ENCODE measurements around the gene LSM5. TPM values are rescaled to one million over a fixed set of nuclear protein-coding genes. Genes with fewer than 3 reads are reported as not detected.
"Not testable (repeated sequence)": the region's sequence is repeated elsewhere in the genome, so short reads cannot be mapped to it uniquely, and the experiment has no call there.

Gene LSM5
- polyA plus RNA-seq, 1 donor = 70.1 TPM

- H3K27me3 ChIP-seq (ENCODE audit: control insufficient read depth, insufficient read depth, low read length); DNase-seq; H3K4me1 ChIP-seq (ENCODE audit: control insufficient read depth, insufficient read depth, low read length); H3K9me3 ChIP-seq (ENCODE audit: control insufficient read depth, low read depth, low read length); H3K36me3 ChIP-seq (ENCODE audit: control insufficient read depth, insufficient read depth, low read length); H3K4me3 ChIP-seq (ENCODE audit: low read length); H3K27ac ChIP-seq (ENCODE audit: low read length): not testable (repeated sequence)
- WGBS (ENCODE audit: insufficient coverage, low lambda C conversion rate) = no CpG with 5 or more reads among the region's 2 CpGs
Measured at GRCh38 chr7:32470004-32470403, 20.2 kb downstream of the LSM5 start.

- DNase-seq; H3K4me3 ChIP-seq (ENCODE audit: low read length); H3K27ac ChIP-seq (ENCODE audit: low read length); H3K9me3 ChIP-seq (ENCODE audit: control insufficient read depth, low read depth, low read length); H3K4me1 ChIP-seq (ENCODE audit: control insufficient read depth, insufficient read depth, low read length); H3K36me3 ChIP-seq (ENCODE audit: control insufficient read depth, insufficient read depth, low read length); H3K27me3 ChIP-seq (ENCODE audit: control insufficient read depth, insufficient read depth, low read length): not testable (repeated sequence)
- WGBS (ENCODE audit: insufficient coverage, low lambda C conversion rate) = no CpG with 5 or more reads among the region's 30 CpGs
Measured at GRCh38 chr7:32464641-32465416, 25.4 kb downstream of the LSM5 start.

DNA sequence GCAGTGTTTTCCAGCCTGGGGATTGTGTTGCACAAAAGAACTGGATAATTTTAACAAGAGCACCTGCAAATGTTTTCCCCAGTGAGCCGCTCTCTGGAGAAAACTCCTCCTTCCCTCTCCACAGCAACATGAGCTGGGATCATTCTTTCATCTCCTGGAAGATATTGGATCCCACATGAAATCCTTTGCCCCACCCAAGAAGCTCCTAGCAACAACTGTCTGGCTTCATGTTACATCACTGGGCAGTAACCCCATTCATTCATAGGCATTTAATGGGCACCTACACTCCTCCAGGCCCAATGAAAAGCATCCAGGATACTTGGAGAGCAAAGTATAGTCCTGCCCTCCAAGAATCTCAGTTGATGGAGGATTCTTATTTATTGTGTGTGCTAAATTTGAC is 27.2 kb downstream of the LSM5 start:
- H3K27ac ChIP-seq (ENCODE audit: low read length) = no peak overlapping the region
- WGBS (ENCODE audit: insufficient coverage, low lambda C conversion rate) = no CpG with 5 or more reads among the region's 1 CpG
- no peak overlapping the region for H3K4me3 ChIP-seq (ENCODE audit: low read length)
- DNase-seq = no peak
- no peaks in the 10 kb centered on the region for H3K9me3 ChIP-seq (ENCODE audit: control insufficient read depth, low read depth, low read length)
- no peaks in the 10 kb centered on the region for H3K27me3 ChIP-seq (ENCODE audit: control insufficient read depth, insufficient read depth, low read length)
- H3K4me1 ChIP-seq (ENCODE audit: control insufficient read depth, insufficient read depth, low read length) = no peaks in the 10 kb centered on the region
- no peaks in the 10 kb centered on the region for H3K36me3 ChIP-seq (ENCODE audit: control insufficient read depth, insufficient read depth, low read length)

- Histone ChIP-seq H3K4me1 (ENCODE audit: control insufficient read depth, insufficient read depth, low read length) (no peaks in the 10 kb centered on the region), H3K27ac (ENCODE audit: low read length) (no peak overlapping the region), H3K4me3 (ENCODE audit: low read length) (no peak overlapping the region), H3K9me3 (ENCODE audit: control insufficient read depth, low read depth, low read length) (no peaks in the 10 kb centered on the region), H3K27me3 (ENCODE audit: control insufficient read depth, insufficient read depth, low read length) (no peaks in the 10 kb centered on the region), H3K36me3 (ENCODE audit: control insufficient read depth, insufficient read depth, low read length) (no peaks in the 10 kb centered on the region)
- peak in 1 of 2 donors; percentile 23 for DNase-seq
Measured at GRCh38 chr7:32462451-32462850, 27.7 kb downstream of the LSM5 start.

GRCh38 chr7:32461484-32461883 is 28.7 kb downstream of the LSM5 start:
- DNase-seq = peak in 1 of 2 donors; percentile 46
- H3K4me1 ChIP-seq (ENCODE audit: control insufficient read depth, insufficient read depth, low read length) = no peaks in the 10 kb centered on the region
- 20% methylated on average over 1 of the region's 2 CpGs for WGBS (ENCODE audit: insufficient coverage, low lambda C conversion rate)
- H3K9me3 ChIP-seq (ENCODE audit: control insufficient read depth, low read depth, low read length) = no peaks in the 10 kb centered on the region
- H3K27me3 ChIP-seq (ENCODE audit: control insufficient read depth, insufficient read depth, low read length) = no peaks in the 10 kb centered on the region
- no peak overlapping the region for H3K4me3 ChIP-seq (ENCODE audit: low read length)
- H3K27ac ChIP-seq (ENCODE audit: low read length) = no peak overlapping the region
- no peaks in the 10 kb centered on the region for H3K36me3 ChIP-seq (ENCODE audit: control insufficient read depth, insufficient read depth, low read length)

DNA sequence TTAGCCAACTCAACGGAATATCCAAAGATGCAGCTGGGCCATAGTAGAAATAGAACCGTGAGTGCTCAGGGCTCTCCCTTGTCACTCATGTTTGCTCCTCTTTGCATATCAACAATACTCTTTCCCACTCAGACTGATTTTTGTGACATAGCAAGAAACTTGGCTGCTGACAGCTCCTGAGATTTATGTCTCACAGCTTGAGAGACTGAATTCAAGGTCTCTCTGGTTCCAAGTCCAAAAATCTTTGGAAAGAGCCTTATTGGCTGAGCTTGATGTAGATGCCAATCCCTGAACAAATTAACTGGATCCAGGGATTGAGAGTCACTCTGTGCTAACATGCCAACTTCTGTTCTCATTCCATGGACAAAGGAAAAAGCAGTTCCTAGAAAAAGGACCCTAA is 30.4 kb downstream of the LSM5 start:
- WGBS (ENCODE audit: insufficient coverage, low lambda C conversion rate) = 100% methylated on average over 1 of the region's 2 CpGs
- Histone ChIP-seq H3K27me3 (ENCODE audit: control insufficient read depth, insufficient read depth, low read length) (no peaks in the 10 kb centered on the region), H3K36me3 (ENCODE audit: control insufficient read depth, insufficient read depth, low read length) (no peaks in the 10 kb centered on the region), H3K4me3 (ENCODE audit: low read length) (no peak overlapping the region), H3K9me3 (ENCODE audit: control insufficient read depth, low read depth, low read length) (no peaks in the 10 kb centered on the region), H3K27ac (ENCODE audit: low read length) (no peak overlapping the region), H3K4me1 (ENCODE audit: control insufficient read depth, insufficient read depth, low read length) (no peaks in the 10 kb centered on the region)
- no peak for DNase-seq

DNA sequence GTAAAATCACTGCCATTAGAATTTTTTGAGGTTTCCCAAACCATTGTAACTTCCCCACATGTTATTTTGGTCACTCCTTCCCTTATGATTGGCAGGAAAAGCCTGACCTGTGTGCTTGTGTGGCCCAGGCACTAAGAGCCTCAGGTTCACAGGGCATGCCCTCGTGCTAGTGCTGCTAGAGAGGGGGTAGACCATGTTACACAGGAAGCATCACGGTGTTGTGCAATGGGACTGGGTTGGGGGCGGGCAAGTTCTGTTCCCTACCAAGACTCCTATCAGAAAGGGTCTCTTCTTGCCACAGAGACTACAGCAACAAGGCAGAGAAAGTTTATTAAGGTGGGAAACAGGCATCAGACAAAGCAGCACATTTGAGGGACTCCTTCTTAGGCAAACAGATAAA is 32.2 kb downstream of the LSM5 start:
- no peak for DNase-seq
- Histone ChIP-seq H3K9me3 (ENCODE audit: control insufficient read depth, low read depth, low read length) (no peaks in the 10 kb centered on the region), H3K4me3 (ENCODE audit: low read length) (no peak overlapping the region), H3K36me3 (ENCODE audit: control insufficient read depth, insufficient read depth, low read length) (no peaks in the 10 kb centered on the region), H3K27ac (ENCODE audit: low read length) (no peak overlapping the region), H3K27me3 (ENCODE audit: control insufficient read depth, insufficient read depth, low read length) (no peaks in the 10 kb centered on the region), H3K4me1 (ENCODE audit: control insufficient read depth, insufficient read depth, low read length) (no peaks in the 10 kb centered on the region)
- no CpG with 5 or more reads among the region's 3 CpGs for WGBS (ENCODE audit: insufficient coverage, low lambda C conversion rate)

DNA sequence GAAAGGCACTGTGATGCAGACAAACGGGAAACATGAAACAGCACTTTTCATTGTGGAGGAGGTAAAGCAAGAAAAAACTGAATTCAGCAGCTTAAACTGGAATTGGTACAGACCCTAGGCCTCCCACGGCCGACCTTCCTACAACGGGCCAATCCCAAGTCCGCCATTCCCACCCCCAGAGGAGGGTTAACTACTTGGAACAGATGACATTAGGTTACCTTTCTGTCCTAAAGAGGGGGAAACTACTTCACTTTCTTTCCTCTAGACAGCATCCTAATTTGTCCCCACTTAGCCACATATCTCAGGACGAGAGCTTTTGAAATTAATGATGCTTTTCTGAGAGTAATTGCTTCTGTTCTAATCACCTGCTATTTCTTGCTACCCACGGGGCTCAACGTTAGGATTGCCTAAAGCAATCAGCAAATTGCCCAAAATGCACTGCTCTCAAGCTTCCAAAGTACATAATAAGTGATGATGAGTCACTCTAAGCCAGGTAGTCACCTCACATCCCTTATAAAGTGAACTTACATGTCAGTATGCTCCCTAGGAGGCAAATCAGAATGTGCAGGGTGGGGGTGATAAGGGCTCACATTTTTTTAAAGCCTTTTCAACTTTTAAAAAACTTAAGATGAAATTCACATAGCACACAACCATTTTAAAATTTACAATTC is 36.7 kb downstream of the LSM5 start:
- no peaks in the 10 kb centered on the region for H3K9me3 ChIP-seq (ENCODE audit: control insufficient read depth, low read depth, low read length)
- H3K27ac ChIP-seq (ENCODE audit: low read length) = no peak overlapping the region
- H3K4me1 ChIP-seq (ENCODE audit: control insufficient read depth, insufficient read depth, low read length) = no peaks in the 10 kb centered on the region
- H3K36me3 ChIP-seq (ENCODE audit: control insufficient read depth, insufficient read depth, low read length) = no peaks in the 10 kb centered on the region
- H3K4me3 ChIP-seq (ENCODE audit: low read length) = no peak overlapping the region
- WGBS (ENCODE audit: insufficient coverage, low lambda C conversion rate) = no CpG with 5 or more reads among the region's 8 CpGs
- no peak for DNase-seq
- peaks cover 3% of the 10 kb centered on the region for H3K27me3 ChIP-seq (ENCODE audit: control insufficient read depth, insufficient read depth, low read length)

- Histone ChIP-seq H3K27me3 (ENCODE audit: control insufficient read depth, insufficient read depth, low read length) (peaks cover 3% of the 10 kb centered on the region), H3K4me1 (ENCODE audit: control insufficient read depth, insufficient read depth, low read length) (no peaks in the 10 kb centered on the region), H3K9me3 (ENCODE audit: control insufficient read depth, low read depth, low read length) (no peaks in the 10 kb centered on the region), H3K36me3 (ENCODE audit: control insufficient read depth, insufficient read depth, low read length) (no peaks in the 10 kb centered on the region), H3K27ac (ENCODE audit: low read length) (no peak overlapping the region), H3K4me3 (ENCODE audit: low read length) (no peak overlapping the region)
- WGBS (ENCODE audit: insufficient coverage, low lambda C conversion rate) = no CpG with 5 or more reads among the region's 2 CpGs
- DNase-seq = no peak
Measured at GRCh38 chr7:32447218-32447617, 43.0 kb downstream of the LSM5 start.

DNA sequence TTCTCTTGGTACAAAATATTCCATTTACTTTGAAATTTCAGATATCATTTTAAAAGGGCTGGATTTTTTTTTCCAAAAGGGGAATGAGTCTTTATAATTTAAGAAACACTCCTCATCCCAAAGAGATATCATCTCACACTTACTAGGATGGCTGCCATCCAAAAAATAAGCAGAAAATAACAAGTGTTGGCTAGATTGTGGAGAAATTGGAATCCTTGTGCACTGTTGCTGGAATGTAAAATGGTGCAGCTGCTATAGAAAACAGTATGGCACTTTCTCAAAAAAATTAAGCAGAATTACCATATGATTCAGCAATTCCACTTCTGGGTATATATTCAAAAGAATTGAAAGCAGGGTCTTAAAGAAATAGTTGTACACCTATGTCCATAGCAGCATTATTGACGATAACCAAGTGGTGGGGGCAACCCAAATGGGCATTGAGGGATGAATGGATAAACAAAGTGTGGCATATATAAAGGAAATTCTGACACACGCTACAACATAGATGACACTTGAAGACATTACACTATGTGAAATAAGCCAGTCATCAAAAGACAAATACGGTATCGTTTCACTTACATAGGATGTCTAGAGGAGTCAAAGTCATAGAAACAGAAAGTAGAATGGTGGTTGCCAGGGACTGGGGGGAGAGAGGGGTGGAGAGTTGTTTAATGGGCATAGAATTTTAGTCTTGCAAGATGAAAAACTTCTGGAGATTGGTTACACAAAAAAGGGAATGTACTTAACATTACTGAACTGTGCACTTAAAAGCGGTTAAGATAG is 53.8 kb downstream of the LSM5 start:
- 94% methylated on average over 2 of the region's 5 CpGs for WGBS (ENCODE audit: insufficient coverage, low lambda C conversion rate)
- H3K36me3 ChIP-seq (ENCODE audit: control insufficient read depth, insufficient read depth, low read length) = no peaks in the 10 kb centered on the region
- no peaks in the 10 kb centered on the region for H3K27me3 ChIP-seq (ENCODE audit: control insufficient read depth, insufficient read depth, low read length)
- H3K4me3 ChIP-seq (ENCODE audit: low read length) = no peak overlapping the region
- no peaks in the 10 kb centered on the region for H3K4me1 ChIP-seq (ENCODE audit: control insufficient read depth, insufficient read depth, low read length)
- no peaks in the 10 kb centered on the region for H3K9me3 ChIP-seq (ENCODE audit: control insufficient read depth, low read depth, low read length)
- DNase-seq = no peak
- H3K27ac ChIP-seq (ENCODE audit: low read length) = no peak overlapping the region

Measured in large intestine (tissue), 3 donors.